GF-D8 (cell line): ENCODE data around the gene FXYD5.

Experiments
- DNase-seq: peaks from one replicate; lab custom pipeline; 2025; lab: John Stamatoyannopoulos, UW

FXYD5 gene

DNA sequence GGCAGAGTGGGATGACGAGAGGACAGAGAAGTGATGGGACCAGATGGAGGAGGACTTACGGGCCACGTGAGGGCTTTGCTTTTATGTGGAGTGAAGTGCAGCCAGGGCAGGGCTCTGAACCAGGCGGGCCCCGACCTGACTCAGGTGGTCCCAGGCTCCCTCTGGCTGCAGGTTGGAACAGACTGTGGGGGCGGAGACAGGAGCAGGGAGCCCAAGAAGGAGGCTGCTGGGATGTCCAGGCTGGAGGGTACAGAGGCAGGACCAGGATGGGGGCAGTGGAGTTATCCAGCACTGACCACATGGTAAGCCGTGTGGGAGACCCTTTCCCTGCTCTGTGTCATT is 2.1 kb downstream of the FXYD5 start:
- no peak for DNase-seq

DNA sequence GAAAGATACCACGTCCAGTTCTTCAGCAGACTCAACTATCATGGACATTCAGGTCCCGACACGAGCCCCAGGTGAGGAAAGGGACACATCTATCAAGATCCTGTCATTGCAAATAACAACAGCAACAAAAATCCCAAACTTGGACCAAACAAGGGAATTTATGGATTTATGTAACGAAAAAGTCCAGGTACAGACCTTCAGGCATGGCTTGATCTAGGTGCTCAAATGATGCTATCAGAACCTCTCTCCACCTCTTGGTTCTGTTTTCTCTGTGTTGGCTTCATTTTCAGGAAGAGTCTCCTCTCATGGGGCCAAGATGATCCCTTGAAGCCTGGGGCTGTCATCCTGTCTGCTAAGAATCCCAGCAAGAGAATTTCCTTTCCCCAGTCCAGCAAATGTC is 2.9 kb downstream of the FXYD5 start:
- no peak for DNase-seq

DNA sequence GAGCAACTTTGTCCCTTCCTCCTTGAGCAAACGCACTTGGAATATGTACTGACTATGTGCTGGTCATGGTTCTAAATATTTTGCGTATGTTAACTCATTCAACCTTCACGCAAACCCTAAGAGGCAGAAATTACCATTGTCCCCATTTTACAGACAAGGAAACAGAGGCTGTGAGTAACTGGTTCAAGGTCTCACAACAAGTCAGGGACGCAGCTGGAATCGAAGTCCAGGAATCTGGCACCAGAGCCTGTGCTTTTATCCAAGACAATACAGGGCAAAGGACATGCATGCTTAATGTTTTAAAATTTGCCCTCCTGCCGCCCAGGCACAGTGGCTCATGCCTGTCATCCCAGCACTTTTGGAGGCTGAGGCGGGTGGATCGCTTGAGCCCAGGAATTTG is 5.1 kb downstream of the FXYD5 start:
- no peak for DNase-seq

DNA sequence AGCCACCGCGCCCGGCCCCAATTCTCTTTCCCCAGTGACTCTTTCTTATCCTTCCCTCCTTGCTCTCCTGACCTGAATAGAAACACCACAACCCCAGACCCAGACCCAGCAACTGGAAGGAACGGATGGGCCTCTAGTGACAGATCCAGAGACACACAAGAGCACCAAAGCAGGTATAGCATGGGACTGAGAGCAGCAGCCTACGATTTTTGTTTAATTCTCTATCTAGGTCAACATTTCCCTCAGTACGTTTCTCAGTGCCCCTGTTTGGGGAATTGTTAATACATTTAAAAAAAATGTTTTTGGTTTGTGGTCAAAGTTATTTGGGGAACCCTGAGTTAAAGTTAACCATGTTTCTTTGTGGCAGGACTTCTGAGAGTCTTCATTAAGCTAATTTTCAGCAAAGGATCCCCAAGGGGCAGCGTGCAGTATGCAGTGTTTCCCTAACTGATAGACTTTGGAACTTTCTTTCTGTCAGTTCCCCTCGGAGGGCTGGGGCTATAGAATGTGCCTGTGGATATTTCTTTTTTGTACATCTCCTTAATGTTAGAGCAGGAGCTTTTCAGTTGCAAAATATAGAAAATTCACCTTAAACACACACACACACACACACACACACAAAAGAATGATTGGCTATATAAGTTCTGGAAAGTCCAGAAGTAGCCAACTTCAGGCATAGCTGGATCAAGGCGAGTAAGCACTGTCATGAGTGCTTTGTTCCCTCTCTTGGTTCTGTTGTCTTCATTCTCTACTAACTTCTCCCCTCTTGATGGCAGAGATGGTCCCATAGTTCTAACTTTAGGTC is 6.3 kb downstream of the FXYD5 start:
- DNase-seq = no peak

DNA sequence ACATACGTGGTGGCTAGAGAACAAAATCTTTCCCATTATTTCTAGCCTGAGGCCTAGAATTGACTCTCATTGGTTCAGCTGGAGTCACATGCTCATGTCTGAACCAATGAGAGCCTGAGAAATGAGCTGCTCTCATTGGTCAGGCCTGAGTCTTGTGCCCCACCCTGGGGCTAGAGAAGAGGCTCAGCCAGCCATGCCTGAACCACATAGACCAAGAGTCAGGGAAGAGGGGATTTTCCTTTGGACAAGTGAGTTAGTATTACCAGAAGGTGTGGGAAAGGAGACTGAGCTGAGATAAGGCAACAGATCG is 6.9 kb downstream of the FXYD5 start:
- DNase-seq = no peak

DNA sequence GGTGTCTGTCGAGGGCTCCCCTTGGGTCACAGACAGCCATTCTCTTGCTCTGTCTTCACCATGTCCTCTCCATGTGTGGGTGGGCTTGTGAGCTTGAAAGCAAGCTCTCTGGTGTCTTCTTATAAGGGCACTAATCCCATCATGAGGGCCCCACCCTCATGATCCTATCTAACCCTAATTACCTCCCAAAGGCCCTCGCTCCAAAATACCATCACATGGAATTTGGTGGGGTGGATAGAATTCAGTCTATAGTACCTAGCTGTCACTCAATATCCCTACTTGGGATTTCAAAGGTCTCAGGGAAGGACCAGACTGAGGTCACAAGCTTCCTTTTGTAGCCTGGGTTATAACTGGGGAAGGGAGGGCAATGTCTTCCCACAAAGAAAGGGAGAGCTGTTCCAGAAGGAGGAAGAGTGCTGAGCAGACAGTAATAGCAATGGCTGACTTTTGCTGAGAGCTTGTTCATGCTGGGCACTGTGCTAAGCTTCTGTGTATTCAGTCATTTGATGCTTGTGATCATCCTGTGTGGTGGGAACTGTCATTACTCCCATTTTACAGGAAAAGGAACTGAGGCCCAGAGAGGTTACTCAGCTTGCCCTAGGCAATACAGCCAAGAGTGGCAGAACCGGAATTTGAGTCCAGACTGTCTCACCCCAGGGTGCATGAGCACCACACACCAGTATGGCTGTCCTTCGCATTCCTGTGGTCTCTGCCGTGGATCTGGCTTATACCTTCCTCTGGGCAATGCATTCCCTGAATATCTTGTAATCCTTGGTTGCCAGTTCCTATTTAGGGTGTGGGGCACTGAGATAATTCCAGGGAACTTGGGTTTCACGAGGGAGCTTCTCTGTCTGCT is 8.2 kb downstream of the FXYD5 start:
- DNase-seq = no peak

DNA sequence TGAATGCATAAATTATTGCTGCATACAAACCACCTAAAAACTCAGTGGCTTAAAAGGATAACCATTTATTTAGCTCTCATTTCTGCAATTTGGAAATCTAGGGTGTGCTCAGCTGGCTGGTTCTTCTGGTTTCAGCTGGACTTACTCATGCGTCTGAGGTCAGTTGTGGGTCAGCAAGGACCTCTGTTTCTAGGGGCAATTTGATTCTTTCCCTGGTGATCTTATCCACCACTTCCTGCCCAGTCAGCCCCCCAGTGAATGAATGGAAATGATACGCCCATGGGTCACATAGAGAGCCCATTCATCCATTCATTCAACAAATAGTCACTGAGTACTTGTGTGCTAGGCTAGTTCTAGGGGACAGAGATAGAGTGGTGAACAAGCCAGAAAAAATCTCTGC is 9.9 kb downstream of the FXYD5 start:
- no peak for DNase-seq

DNA sequence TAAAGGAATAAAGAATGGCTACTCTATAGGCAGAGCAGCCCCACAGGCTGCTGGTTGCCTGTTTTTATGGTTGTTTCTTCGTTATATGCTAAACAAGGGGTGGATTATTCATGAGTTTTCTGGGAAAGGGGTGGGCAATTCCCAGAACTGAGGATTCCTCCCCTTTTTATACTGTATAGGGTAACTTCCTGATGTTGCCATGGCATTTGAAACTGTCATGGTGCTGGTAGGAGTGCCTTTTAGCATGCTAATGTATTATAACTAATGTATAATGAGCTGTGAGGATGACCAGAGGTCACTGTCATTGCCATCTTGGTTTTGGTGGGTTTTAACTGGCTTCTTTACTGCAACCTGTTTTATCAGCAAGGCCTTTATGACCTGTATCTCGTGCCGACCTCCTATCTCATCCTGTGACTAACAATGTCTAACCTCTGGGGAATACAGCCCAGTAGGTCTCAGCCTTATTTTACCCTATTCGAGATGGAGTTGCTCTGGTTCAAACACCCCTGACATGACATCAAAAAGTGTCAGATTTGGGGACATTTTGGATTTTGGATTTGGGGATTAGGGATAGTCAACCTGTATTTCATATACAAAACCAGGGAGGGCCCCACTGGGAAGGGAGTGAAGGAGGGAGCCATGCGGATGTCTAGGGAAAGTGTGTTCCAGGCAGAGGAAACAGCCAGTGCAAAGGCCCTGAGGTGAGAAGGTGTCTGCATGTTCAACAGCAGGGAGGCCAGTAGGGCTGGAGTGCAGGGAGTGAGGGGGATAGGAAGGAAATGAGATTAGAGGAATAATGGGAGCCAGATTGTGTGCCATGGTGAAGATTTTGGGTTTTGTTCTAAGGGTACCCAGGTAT is 10.9 kb downstream of the FXYD5 start:
- no peak for DNase-seq

DNA sequence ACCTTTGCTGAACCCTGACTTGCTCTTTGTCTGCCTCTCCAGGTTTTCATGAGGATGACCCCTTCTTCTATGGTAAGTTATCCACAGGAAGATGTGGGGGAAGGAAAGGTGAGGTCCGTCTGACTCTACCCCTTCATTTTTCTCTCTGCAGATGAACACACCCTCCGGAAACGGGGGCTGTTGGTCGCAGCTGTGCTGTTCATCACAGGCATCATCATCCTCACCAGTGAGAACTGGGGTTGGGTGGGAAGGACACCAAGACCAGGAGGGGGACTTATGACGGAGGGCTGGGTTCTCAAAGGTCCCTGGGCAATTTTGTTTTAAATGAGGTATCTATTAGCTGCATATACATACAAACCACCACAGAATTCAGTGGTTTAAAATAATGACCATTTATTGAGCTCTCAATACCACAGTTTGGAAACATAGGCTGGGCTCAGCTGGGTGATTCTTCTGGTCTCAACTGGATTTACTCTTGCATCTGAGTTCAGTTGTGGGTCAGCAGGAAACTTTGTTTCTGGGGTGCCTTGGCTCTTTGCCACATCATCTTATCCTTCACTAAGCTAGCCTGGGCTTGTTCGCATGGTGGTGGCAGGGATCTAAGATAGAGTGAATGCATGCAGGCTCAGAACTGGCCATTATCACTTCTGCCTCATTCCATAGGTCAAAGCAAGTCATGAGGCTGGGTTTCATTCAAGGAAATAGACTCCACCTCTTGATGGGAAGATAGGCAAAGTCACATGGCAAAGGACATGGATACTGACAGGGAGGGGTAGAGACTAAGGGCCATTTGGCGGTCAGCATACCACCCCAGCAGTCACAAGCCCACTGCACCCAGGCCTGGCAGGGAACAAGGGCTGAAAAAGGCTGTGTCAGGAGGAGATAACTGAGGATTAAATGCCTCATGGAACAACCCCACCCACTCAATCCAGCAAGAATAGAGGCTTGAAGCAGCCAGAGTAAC is 11.8 kb downstream of the FXYD5 start:
- no peak for DNase-seq

DNA sequence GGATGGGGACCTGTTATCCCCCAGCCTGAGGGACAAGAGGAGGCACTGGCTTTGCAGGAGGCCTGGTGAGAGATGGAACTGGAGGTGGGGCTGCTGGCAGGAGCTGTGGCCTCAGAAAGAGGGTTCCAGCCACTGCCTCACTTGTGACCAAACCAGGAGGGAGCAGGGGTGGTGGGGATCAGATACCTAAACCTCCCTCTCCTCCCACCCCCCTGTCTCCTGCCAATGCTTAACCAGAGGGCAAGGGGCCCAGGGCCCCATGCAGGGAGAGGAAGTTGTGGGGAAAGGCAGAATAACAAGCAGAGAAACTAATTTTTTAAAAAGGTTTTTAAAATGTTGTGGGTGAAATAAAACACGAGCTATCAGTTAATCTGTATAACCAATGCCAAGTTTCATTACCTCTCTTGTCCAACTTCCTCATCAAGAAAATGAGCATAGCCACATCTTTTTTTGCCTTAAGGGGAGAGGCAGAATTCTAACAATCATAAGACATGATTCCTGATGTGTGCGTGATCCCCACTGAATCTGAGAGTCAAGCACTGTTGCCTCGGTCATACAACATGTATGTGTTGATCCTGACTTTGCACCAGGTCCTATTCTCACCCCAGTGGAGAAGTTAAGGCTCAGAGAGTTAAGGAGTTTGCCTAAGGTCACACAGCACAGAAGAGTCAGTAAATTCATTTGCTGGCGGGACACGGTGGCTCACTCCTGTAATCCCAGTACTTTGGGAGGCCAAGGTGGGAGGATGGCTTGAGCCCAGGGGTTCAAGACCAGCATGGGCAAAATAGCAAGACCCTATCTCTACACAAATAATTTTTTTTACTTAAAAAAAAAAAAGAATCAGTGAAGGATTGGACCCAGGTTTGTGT is 12.9 kb downstream of the FXYD5 start:
- DNase-seq = peak; percentile 61

DNA sequence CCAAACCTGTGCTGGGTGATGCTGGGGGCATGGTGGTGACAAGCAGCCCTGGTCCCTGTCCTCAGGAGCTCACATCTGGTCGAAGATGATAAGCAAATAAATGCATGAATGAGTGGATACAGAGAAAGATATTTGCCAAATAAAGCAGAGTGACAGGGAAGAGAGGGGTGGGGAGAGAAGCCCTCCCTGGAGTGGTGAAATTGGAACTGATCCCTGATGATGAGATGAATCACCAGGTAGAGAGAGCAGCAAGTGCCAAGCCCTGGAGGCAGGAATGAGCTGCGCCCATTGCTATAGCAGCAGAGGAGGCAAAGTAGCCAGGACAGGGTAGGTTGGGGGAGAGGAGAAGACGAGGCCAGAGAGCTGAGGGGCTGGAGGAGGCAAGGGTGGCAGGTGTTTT is 13.7 kb downstream of the FXYD5 start:
- DNase-seq = no peak

DNA sequence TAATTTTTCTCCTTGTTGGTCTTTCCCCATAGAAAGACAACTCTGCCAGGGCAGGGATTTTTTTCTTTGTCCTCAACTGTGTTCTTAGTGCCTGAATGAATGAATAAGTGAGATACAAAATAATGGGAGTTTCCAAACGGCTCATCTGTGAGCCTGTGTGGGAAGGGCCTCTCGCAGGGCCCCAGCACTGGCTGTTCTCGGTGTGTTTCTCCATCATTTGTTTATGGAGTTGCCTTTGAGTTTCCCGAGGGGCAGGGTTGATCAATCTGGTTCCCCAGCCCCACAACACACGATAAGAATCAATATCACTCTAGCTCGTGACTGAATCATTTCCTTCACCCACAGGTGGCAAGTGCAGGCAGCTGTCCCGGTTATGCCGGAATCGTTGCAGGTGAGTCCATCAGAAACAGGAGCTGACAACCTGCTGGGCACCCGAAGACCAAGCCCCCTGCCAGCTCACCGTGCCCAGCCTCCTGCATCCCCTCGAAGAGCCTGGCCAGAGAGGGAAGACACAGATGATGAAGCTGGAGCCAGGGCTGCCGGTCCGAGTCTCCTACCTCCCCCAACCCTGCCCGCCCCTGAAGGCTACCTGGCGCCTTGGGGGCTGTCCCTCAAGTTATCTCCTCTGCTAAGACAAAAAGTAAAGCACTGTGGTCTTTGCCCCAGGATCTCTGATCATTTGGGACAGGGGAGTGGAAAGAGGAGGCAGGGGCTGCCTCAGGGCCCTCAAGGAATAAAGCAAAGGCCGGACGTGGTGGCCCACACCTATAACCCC is 14.9 kb downstream of the FXYD5 start:
- no peak for DNase-seq

DNA sequence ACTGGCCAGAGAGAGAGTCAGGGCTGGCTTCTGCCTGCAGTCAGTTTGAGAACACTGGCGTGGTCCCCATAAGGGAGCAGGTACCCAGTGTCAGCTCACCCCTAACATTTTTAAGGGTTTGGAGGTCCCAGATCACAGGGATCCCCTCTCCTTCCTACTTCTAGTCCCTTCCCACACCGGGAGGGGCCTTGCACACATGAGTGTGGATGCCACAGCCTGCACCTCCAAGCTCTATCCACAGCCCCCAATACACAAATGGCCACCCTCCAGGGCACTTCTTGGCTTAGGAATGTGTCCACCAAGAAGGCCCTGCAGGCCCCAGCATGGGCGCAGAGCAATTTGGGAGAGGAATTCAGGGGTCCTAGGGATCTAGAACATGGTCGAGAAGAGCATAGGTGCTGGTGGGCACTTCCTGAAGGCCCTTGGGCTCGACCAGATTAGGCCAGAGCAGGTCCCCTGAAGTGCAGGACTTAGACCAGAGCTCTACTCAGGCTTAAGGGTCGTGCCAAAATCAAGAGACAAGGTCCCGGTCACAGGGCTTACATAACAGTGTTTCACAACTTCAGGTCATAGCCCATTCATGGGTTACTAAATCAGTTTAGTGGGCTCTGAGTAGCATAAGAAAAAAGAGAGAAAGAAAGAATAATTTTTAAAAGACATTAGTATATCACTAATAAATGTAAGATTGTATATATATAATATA is 16.0 kb downstream of the FXYD5 start:
- DNase-seq = no peak

DNA sequence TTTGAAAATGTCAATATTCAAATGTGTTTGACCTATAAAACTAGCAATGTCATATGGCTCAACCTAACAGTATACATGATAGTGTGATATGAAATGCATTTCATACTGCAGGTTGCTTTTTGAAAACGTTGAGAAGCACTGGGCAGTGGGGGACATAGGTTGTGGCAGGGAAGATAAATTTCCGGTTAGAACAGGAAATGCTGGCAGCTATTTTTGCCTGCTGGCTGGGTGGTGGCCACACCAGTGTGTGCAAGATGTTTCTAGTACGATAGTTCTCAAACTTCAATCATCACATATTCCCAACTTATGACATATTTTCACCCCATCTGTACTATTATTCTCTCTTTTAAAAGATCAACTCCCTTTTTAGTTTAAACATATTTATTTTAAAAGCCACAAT is 17.2 kb downstream of the FXYD5 start:
- no peak for DNase-seq

DNA sequence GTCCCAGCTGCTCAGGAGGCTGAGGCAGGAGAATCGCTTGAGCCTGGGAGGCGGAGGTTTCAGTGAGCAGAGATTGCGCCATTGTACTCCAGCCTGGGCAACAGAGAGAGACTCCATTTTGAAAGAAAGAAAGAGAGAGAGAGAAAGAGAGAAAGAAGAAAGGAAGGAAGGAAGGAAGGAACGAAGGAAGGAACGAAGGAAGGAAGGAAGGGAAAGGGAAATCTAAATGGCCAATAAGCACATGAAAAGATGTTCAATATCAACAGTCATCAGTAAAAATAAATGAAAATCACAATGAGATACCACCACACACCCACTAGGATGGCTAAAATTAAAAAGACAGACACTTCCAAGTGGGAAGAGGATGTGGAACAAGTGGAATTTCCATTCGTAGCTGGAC is 19.7 kb downstream of the FXYD5 start:
- DNase-seq = no peak

DNA sequence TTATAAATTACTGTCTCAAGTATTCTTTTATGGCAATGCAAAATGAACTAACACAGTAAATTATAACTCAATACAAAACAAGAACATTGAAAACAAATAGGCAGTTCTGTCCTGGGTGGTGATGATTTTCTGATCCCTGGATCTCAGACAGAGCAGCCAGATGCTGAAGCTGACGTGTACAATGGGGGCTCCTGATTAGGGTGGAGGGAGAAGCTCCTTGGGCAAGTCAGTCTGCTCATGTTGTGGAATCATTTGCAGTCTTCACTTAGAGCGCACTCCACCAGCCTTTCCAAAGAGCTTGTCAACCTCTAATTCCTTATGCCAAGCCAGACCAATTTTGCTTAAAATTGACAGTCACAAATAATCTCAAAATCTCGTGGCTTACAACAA is 21.6 kb downstream of the FXYD5 start:
- DNase-seq = no peak

DNA sequence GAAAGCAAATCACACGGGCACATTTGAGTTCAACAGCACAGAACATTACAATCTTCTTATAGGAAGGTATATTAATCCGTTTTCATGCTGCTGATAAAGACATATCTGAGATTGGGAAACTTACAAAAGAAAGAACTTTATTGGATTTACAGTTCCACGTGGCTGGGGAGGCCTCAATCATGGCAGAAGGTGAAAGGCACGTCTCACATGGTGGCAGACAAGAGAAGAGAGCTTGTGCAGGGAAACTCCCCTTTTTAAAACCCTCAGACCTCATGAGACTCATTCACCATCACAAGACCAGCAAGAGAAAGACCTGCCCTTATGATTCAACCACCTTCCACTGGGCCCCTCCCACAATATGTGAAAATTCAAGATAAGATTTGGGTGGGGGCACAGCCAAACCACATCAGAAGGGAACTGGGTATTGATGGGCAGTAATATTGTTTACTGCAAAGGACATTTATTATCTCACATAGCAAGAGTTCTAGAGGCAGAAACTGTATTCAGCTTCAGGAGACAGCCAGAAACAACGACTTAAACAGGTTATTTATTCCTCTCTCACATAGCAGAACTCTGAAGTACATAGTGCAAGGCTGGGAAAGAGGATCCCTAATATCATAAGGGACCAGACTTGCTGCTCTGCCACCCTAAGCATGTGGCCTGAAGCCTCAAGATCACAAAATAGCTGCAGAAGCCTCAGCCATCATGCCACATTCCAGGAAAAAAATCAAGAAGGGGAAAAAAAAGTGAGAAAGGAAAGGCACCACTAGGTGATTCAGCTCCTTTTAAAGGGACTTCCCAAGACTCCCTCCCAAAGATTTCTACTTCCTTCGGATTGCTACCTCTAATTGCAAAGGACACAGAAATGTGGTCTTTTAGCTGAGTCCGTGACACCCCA is 23.1 kb downstream of the FXYD5 start:
- no peak for DNase-seq

DNA sequence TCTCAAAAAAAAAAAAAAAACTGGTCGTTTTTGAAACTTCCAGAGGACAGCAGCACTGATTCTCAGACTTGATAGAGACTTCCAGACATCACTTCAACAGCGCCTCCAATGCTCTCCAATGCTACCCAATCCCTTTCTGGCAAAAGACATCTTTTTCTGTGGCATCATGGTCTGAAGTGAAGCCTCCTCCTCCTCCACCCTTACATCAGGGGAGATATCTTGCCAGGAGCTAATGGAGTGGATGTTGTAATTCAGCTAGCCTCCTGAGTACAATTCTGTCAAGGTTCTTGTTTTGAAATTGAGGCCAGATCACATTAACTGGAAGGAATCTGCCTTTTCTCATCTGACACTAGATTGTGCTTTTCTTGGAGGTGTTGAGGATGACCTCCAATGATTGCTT is 24.2 kb downstream of the FXYD5 start:
- no peak for DNase-seq
